NCI-H146 (cell line): ENCODE results near the gene OCEL1.

Experiments
- DNase-seq: peaks from one replicate; lab custom pipeline; 2025; lab: John Stamatoyannopoulos, UW

OCEL1 gene

DNA sequence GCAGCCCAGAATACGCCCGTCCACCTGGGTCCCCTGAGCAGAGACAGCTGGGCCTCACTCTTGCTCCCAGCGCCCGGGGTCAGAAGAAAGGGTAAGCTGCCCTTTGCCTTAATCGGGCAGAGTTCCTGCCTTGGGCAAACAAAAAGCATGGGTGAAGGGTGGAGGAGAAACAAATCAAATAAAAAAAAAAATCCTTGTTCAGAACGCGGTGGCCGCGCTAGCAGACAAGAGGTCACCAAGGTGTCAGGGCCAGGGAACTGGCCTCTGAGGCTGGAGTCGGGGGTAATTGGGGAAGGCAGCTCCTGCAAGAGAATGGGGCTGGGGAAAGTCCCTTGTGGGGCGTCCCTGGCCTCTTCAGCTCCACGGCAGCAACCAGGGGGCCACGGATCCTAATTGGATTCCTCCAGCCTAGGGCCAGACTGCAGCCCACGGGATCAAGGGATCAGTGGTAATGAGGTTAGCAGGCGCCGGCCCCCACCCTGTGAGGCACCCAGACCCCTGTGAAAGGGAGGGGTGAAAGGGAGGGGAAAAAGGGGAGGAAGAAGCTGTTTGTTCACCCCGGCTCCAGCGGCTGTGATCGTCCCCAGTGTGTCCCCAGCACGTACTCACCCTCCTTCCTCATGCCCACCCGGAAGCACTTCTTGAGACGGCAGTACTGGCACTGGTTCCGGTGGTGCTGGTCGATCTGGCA is 14.2 kb downstream of the OCEL1 start:
- DNase-seq = no peak

DNA sequence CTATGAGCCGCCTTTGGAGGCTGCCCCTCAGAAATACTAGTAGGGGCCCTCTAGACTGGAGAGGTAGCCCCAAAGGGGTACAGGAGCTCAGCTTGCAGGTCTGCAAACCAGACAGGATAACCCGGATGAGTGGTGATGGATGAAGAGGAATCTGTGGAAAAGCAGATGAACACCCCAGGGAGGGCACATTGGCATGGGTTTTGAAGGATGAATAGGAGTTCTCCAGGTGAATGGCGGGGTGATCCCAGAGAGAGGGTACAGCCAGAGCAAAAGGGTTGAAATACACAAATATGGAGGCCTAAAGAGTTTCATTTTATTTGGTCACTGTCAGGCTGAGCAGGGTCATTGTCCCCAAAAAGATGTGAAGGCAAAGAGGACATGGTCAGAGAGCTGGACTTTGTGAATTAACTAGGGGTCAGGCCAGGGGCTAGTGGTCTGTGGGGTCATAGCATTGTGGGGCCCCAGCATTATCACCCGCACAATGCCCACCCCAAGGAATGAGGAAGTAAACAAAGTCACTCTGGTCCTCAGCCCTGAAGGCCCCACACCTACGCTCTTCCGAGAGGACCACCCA is 14.9 kb downstream of the OCEL1 start:
- DNase-seq = no peak

DNA sequence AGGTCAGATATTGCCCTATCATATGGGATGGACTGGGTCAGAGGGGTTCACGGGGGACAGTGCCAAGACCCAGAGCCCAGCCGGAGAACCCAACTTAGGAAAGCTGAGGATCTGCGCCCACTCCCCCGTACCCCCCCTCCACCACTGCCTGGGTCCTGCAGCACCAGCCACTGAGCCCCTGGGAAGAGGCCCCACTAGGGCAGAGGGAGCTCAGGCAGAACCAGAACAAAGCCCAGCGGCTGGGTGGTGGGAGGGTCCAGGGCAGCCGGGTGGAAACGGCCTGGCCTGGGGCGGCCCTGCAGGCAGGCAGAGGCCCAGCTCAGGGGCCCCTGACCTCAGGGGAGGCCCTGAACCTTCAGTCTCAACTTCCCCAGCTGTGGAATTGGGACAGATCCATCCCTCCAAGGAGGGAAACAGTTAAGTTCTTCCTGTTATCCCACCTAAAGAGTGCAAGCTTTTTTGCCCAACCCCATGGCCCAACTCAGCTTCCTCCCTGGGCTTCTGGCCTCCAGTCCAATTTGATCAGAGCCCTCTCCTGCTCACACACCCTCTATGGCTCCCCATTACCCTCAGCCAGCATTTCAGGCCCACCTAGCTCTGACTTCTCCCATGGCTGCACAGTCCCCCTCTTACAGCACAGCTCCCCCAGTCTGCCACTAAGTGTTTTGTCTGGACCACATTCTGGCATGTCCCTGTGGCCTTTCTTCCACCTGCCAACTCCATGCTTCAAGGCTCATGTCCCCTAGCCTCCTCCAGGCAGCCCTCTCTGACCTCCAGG is 16.6 kb downstream of the OCEL1 start:
- DNase-seq = no peak

DNA sequence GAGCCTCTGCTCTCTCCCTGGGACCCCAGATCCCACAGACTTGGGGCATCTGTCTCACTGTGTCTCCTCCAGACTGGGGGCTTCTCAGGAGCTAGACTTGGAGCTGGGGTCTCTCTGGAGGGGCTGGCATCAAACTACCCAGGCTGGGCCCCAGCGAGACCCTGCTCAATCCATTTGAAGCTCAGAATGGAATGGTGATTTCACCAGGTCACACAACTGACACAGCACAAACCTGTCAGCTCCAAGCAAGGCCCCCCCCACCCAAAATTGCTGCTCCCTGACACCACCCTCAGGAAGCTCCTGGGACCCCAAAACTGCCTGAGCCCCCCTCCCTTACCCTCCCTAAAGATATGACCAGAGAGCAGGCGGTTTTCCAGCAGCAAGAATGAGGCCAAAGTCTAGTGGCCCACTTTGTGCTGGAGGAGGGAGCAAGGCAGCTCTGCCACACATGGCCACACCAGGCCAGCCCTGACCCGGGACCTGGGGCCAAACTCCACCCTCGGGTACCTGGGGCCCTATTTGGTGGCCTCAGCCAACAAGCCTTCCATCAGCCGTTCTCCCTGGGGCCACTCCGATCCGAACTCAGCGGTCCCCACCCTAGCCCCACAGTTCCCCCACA is 17.3 kb downstream of the OCEL1 start:
- DNase-seq = no peak

DNA sequence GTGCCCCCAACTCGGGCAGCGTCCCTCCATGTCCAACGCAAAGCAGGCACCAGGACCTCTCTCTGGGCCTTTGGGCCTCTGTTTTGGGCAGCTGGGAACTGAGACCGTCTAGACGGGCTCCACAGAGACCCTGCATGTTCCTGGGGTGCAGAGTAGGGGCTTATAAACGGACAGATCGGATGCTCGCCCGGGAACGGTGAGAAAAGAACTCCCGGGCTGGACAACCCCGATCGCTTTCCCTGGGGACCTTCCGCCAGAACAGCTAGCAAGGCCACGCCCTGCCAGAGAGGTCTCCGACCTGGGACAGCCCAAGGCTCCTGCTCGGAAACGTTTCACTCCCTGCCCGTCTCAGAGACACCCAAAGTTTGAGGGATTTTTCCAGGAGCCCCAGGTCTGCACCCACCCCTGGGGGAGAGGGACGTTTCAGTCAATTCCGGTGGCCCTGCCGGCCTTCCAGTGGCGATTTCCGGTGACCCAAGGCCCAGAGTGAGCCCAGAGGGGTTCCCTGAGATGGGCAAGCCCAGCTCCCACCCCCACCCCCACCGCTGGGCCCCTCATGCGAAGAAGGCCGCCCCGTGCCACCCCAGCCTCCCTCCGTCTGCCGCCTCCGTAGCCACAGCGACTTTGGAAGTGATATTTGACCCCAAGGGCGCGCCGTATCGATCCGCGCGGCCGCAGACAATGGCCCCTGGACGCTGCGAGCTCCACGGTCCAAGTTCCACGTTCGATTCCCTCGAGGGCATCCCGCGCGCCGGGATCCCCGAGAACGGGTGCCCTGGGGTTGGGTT is 18.0 kb downstream of the OCEL1 start:
- DNase-seq = peak; percentile 21

DNA sequence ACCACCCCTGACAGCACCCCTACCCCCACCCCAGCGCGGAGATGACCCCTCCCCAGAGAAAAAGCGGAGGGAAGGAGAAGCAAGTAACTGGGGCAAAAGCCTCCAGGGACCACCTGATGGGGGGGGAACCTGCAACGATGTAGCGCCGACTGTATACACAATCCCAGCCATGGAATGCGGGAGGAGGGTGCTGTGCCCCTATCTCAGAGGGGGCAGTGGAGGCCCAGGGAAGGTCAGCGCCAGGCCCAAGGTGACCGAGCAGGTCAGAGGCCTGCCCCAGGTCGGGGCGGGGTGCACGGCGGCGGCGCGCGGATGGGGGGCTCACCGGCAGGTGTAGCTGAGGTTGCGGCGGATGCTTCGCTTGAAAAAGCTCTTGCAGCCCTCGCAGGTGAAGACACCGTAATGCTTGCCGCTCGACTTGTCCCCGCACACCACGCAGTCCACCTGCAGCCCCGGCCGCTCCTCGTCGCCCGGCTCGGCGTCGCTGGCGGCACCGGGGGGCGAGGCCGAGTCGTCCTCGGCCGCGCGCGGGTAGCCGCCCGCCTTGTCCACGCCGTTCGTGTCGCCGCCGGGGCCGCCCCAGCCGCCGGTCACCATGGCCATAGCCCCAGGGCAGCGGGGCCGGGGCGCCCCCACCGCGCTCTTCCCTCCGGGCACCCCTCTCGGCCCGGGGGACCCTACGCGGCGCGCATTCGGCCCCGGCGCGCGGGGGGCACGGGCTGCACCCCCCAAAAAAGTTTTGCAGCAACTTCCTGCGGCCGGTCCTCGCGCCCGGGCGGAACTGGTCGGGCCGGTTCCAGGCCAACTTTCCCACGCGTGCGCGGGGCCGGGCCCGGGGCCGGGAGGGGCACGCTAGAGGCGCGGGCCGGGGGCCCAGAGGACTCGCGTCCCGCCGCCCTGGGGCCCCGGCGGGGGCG is 18.9 kb downstream of the OCEL1 start:
- DNase-seq = peak; percentile 26

DNA sequence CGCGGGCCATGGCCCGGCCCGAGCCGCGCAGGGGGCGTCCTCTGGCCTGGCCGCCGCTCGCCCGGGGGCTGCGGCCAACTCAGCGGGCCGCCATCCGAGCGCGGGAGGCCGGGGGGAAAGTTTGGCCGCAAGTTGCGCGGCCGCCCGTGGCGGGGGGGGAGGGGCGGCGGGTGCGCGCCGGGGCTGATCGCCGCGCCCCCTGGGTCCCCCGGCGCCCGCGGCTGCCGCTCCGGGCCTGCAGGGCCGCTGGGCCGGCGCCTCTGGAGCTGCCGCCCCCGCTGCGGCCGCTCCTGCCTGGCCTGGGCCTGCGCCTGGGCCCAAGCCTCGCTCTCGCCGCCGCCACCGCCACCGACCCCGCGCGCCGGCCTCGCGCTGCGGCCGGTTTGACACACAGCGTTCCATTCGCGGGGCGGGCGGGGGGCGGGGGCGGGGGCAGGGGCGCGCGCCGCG is 19.5 kb downstream of the OCEL1 start, which contains the start of gene NR2F6:
NR2F6 (minus strand) TSS at position 385 of the 450 bp plus-strand sequence. CDS start 699 bp downstream, outside the sequence.
- peak; percentile 53 for DNase-seq

DNA sequence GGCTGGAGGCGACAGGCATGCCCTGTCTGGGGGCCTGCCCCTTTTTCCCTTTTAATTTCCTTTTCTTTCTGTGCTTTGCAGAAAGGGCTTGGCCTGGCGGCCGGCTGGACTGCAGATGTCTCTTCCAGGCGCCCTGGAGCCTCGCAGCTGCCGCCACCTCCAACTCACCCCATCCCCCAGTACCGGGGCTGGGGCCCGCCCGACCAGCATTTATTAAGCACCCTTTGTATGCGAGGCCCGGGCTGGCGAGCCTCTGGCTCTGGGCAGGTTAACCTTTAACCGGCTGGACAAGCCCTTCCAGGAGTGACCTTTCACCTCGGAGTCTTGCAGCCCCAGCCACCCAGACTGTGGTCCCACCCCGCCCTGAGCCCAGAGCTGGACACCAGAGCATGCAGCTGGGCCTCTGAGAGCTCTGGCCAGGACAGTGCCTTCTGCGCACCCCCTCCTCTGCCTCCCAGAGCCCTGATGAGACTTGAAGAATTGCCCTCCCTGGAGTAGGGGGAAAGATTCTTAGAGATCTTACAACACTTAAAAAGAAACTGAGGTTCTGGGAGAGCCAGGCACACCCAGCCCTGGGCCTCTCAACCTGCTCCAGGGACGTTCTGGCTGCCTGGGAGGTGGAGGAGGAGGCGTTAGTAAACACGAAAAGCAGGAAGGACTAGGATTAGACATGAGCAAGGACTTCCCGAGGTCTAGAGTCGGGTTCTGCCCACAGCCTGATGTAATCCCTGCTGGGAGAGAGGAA is 20.8 kb downstream of the OCEL1 start:
- DNase-seq = peak; percentile 91

DNA sequence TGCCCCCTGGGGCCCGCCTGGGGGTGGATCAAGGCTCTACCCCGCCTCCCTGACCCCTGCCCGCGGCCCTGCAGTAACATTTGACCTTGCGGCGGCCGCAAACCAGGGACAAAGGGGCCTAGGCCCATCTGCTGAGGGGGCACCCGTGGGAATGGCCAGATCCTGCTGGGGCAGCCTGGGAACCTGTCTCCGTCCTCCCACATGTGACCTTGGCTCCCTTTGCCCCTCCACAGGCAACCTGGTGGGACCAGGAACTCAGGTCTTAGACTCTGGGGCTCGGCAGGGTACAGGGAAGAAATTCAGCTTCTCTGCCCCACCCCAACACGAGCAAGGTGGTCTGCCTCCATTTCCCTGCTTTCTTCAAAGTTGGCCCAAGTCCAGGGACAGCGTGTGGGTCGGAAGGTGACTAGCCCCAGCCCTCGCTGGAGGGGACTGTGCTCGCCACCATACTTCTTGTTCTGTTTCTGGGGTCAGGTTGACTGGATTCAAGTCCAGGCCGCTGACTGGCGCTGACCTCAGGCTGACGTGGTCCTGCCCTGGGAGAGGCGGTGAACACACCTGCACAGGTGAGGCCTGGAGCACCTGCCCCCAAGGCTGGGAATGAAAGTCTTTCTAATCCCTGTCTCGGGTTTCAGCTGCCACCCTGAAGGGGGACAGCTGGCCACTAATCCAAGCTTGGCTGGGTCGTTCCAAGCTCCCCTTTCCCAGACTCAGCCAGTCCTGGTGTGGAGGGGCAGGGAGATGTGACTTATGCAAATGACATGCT is 22.2 kb downstream of the OCEL1 start:
- DNase-seq = peak; percentile 89

DNA sequence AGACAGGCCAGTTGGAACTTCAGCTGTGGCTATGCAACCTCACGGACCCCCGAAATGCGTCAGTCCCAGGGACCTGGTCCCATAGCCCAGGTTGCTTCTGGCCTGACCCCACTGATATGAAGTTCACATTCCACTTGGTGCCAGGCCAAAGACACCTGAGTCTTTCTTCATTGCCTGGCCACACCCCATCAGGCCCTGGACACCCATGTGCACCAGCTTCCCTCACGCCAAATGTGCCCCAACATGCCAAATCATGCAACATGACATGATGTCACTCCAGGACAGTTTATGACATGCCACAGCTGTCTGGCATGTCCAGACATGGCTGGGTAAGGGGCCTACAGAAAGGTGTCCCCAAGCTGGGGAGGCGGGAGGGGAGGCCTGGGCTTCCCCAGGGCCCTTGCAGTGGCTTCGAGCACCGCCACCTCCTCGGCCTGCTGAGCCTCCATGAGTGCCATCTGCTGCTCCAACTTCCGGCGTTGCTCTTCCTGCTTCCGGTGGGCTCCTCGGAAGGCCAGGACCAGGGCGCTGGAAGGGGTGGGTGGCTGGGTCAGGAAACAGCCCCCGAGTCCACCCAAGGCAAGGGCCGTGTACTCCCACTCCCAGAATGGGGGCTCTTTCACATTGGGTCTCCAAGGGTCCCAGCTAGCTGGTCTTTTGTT is 24.0 kb downstream of the OCEL1 start:
- DNase-seq = no peak

DNA sequence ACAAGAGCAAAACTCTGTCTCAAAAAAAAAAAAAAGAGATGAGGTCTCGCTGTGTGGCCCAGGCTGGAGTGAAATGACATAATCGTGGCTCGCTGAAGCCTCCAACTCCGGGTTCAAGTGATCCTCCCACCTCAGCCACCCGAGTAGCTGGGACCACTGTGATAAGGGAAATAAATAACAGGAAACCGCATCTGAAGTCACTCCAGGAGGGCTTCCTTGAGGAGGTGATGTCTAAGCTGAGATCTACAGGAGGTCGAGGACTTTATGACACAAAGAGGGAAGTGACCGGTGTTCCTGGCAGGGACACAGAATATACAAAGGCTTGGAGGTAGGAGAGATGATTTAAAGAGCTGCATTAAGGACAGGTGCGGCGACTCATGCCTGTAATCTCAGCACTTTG is 28.6 kb downstream of the OCEL1 start:
- DNase-seq = no peak

DNA sequence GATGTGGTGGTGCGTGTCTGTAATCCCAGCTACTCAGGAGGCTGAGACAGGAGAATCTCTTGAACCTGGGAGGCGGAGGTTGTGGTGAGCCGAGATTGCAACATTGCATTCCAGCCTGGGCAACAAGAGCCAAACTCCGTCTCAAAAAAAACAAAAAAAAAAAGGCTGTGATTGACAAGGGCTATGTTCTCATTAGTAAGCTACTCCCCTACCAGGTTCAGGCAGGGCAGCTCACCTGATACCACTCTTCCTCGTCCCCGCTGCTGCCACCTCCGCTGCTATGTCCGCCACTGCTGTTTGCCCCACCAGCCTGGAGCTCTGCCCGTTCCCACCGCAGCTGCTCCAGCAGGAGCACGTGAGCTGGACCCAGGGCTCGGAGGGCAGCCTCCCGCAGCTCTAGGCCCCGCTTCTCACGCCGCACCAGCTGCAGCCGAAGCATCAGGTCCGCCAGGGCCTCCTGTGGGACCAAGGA is 29.2 kb downstream of the OCEL1 start:
- DNase-seq = peak; percentile 80

DNA sequence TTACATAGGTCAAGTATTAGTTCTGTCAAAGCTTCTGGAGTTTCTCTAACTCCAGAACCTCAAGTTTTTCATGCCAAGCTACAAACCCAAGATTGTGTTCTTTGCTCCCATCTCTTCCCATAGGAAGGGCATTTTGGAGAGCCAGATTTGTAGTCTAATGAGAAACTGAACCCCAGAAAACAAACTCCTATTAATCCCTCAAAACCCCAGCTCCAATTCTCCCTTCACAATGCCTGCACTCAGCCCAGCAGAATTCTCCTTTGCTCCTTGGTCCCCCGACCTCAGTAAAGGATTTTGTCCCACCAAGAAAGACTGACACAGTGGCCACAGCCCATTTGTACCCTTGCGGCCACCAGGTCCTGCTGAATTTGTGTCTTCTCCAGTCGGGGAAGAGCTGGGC is 30.1 kb downstream of the OCEL1 start:
- DNase-seq = no peak

DNA sequence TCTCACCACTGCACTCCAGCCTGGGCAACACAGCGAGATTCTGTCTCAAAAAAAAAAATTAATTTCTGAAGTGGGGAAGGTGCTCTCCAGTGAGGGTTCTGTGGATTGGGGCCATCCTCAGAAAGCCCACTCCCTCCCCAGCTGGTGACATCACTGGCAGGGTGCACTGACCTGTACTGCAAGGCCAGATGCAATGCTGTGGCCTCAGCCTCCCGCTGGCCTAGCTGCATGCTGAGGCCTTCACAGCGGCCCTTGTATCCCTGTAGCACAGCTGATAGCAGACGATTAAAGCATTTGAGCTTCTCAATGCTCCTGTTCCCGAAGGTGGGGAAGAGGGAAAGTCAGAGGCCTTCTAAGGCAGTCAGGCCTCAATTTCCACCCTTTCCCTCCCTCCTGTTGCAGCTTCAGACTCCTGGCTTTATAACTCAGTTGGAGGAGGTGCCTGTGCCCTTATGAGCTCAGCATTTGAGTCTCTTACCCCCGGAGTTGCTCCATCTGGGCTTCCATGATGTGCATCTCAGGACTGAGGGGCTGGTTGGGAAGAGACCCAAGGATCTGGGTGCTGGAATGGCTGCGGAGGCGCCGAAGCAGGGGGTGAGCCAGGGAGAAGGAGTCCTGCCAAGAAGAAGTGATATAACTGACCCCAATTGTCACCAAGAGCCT is 33.2 kb downstream of the OCEL1 start:
- DNase-seq = no peak

DNA sequence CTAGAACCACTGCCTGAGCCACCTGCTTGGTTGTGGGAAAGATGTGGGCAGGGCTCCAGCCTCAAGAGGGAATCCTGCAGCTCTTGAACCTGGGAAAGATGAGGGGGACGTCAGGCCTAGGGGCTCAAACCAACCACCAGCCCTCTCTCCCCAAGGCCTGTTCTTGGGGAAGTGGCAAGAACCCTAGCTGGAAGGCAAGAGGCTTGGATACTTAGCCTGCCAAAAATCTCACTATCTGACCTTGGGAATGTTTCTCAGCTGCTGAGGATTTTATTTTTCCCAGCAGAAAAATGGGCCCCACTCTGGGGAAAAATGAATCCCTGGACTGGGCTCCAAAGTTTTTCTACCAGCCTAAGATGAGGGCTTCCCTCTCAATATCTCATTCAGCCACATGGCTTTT is 33.9 kb downstream of the OCEL1 start:
- no peak for DNase-seq

DNA sequence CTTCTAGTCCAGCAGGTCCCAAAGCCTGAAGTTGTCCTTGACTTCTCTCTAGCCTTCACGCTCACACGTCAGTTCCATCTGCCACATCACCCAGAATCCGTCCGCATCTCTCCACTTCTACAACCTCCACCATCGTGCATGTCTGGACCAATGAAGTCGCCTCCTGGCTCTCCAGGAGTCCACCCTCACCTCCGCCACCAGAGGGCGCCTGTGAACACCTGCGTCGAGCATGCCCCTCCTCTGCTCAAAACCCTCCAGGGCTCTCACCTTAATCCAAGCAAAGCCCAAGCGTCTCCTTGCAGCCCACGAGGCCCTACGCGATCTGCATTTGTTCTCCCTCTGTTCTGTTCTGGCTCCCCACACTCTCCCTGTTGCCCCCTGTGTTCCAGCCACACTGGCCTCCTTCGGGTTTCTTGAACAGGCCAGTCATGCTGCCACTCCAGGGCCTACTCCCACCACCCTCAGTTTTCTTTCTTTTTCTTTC is 34.9 kb downstream of the OCEL1 start:
- peak; percentile 93 for DNase-seq

DNA sequence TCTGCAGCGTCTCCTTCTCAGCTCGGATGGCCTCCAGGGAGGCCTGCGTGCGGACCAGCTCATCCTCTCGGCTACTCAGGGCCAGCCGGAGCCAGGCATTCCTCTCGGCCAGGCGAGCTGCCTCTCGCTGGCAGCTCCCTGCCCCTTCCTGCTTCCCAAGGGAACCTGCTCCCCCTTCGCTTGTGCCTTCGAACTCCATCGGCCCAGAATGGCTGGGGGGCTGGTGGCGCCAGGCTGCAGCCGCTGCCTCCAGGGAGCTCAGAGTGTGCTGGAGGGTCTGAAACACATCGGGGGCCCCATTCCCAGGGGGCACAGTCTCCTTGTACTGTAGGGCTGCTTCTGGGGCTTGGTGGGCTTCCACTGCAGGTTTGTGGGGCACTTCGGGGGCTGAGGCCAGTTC is 36.5 kb downstream of the OCEL1 start:
- no peak for DNase-seq
